ENCODE results near the gene RINT1.
"Not testable (repeated sequence)": the region's sequence is repeated elsewhere in the genome, so short reads cannot be mapped to it uniquely, and the experiment has no call there.

RINT1 gene

DNA sequence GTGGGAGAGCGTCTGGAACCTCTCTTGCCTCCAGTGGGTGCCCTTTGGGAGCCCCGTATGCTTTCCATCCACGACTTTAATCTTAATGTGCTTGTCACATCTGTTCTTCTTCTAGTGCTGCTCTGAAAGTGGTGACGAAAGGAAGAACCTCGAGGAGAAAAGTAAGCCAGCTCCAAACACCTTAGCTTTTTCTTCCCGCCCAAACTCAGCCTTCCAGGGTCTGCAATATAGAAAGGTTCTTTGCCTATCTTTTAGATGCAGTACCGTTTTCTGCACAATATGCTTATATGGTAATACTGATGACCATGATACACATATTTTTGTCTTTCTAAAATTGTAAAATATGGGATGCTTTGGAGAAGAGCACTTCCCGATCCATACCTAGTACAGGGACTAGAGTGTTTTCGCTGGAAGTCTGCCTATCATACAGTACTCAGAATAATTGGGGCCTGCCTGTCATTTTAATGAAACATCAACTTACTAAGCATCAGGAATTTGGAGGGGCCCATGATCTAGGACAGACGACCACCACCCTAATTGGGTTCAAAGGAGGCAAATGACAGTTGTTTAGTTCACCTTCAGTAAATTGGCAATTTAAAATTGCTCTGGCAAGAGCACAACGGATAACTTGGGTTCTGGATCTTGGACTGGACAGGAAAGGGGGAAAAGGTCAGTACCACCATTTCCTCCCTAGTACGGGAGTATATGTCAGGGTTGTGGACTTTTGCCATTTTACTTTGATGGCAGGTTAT lies 884 bp downstream of the RINT1 start:
- DNase-seq = peak; percentile 4

DNA sequence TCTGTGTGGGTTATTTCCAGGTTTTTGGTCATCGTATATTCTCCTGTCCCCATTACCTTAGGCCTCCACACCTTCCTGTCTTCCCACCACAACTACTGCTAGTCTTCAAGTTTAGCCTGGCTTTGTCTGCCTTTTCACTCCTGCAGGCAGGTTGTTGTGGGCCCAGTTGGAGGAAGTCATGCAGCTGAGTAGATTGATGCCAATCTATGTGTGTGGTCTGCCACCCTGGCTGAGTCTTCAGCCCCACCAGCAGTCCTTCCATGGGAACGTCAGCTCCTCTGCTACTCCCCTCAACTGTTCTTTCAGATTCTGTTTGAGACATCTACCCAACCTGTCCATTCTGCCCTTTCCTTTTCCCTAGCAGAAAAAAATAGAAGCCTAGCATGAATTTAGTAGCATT lies 6.3 kb downstream of the RINT1 start:
- no peak for DNase-seq

DNA sequence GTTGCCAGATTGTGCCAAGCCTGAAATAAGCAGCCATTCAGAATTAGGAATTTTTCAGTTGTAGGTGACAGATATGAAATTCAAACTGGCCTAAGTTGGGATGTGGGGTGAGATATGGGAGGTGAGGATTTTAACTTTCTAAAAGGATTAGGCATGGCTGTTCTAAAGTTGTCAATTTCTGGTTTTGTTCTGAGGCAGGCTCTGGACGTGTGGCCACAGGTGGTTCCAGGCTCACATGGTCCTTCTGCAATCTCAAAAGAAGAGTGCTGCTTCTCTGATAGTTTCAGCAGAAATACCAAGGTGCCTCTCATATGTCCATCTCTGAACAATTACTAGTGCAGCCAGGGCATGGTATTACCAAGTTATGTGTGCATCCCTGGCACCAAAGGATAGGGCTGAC lies 27.9 kb downstream of the RINT1 start:
- no peak for DNase-seq

DNA sequence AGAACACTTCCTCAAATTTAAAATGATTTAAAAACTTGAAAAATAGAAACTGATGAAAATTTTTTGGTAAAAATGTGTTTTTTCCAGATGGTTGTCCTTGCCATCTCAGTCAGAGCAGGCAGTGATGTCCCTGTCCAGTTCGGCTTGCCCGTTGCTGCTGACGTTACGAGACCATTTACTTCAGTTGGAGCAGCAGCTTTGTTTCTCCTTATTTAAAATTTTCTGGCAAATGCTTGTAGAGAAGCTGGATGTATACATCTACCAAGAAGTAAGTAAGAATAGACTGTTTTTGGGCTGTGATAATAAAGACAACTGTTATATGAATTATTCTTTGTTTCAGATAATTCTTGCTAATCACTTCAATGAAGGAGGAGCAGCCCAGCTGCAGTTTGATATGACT lies 33.2 kb downstream of the RINT1 start:
- DNase-seq = no peak

DNA sequence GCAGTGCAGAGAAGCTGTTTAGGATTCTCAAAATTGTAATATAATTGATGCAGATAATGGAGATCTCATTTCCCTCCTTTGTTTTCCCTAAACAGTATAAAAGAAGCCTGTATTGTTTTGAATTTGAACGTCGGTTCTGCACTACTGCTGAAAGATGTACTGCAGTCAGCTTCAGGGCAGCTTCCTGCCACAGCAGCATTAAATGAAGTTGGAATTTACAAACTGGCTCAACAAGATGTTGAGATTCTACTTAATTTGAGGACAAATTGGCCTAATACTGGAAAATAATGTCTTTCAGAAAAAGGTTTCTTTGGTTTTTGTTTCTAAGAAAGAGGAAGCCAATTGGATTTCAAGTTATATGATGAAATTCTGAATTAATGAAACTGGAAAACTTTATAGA lies 35.0 kb downstream of the RINT1 start:
- no peak for DNase-seq

DNA sequence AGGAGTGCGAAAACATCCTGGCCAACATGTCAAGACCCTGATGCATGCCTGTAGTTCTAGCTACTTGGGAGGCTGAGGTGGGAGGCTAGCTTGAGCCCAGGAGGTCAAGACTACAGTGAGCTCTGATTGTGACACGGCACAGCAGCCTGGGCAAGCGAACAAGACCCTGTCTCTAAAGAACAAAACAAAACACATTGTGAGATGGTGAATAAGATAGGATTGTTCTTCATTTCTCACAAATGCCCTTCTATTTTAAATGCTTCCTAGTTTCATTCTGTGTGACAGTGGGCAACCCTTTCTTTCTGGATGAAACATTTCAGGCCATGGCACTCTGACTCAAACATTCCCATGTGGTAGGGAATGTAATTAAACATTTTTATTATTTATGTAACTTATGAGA lies 35.8 kb downstream of the RINT1 start:
- no peak for DNase-seq

DNA sequence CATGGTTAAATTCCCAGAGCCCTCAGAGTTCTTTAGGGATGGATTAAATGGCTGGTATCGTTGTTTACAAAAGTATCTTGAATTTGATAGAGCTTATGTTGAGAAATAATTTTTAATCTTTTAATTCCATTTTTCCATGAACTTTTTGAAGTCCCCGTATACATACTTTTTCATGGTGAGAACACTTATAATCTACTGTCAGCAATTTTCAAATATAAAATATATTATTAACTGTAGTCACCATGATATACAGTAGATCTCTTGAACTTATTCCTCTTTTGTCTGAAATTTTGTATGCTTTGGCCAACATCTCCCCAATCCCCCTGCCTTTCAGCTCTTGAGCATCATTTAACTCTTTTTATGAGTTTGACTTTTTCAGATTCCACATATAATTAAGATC lies 39.9 kb downstream of the RINT1 start:
- DNase-seq = no peak

DNA sequence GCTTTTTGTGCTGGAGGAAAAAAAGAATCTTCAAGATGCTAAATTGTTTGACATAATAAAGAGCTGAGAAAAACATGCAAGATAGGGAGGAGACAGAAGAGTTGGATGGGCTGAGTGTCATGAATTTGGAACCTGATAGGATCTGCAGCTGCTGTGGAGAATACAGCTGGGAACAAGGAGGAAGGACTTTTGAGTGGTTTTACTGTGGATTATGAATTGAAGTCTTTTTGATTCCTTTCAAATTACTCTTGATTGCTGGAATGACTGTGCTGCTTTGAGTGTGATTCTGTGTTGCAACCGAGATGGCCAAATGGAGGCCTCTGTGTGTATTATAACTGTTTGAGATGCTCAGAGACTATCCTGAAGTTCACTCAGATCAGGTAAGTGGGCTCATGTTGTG lies 45.2 kb downstream of the RINT1 start:
- DNase-seq = no peak

DNA sequence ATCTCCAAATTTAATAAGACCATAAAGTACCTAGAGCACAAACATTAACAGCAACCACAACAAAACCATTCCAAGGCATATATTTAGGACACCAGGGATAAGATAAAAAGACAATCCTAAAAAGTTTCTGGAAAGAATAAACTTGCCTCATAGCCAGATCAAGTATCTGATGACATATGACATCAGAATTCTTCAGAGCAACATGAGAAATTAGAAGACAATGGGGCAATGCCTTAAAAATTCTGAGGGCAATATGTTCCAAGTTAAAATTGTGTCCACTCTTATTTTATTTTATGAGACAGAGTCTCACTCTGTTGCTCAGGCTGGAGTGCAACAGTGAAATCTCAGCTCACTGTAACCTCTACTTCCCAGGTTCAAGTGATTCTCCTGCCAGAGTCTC lies 46.5 kb downstream of the RINT1 start:
- DNase-seq = no peak

DNA sequence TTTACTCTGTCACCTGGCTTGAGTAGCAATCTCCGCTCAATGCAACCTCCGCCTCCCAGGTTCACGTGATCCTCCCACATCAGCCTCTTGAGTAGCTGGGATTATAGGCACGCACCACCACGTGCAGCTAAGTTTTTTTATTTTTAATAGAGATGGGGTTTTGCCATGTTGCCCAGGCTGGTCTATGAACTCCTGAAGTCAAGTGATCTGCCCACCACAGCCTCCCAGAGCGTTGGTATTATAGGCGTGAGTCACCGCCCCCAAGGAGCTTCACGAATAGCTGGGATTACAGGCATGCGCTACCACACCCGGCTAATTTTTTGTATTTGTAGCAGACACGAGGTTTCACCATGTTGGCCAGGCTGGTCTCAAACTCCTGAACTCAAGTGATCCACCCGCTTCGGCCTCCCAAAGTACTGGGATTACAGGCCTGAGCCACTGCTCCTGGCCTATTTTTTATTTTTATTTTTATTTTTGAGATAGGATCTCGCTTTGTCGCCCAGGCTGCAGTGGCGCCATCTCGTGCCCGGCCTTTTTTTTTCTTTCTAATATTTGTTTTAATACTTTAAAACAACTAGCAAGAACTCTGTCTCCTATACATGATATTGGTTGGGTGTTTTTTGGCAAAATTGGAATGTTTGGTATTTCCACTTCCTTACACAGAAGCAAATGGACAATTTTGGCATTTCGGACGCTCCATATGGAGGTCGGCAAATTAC lies 48.2 kb downstream of the RINT1 start:
- DNase-seq = no peak

DNA sequence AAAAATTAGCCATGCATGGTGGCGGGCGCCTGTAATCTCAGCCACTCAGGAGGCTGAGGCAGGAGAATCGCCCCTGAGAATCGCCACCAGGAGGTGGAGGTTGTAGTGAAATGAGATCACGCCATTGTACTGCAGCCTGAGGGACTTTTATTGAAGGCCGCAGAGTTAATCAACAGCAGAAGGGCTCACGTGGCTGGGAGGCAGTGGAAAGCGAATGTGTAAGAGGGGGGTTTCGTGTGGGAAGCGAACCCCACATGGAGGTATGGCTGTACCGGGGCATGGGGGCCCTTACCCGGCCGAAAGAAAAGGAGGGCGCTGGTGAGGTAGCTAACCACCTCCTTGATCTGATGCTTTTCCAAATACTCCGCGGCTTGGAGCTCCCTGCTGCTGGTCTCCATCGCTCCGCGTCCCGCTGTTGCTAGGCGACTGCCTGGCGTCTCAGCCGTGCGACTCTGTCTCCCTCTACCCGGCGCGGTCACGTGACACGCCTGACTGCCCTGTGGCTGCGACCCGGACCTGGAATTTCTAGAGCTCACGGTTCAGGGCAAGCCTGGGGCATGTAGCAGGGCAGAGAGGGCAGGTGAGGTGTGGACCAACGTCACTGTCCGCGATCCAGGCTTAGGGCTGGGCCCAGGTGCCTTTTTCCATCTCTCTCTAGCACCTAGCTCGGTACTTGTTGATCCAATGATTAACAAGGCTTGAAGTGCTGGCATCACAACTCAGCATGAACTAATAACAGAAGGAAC lies 49.2 kb downstream of the RINT1 start, which contains the start of gene EFCAB10:
EFCAB10 (minus strand) TSS at position 428 of the 746 bp plus-strand sequence; CDS start at position 398, 30 bp downstream.
- peak; percentile 95 for DNase-seq

DNA sequence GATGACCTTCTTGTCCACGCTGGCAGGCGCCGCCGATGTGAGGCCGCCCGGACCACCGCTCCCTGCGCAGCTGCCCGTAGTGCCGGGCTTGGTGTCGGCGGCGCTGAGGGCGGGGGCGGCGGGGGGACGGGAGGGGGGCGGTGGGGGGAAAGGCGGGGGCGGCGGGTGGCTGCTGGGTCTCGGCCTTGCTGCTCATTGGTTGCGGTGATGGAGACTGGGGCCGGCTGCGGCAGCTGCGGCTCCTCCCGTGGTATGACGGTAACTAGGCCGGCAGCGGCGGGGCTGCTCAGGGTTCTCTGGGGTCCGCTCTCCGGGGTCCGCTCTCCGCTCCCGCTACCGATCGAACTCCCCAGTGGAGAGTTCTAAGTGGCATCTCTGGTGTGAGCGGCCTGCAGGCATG lies 51.1 kb downstream of the RINT1 start:
- peak; percentile 22 for DNase-seq

DNA sequence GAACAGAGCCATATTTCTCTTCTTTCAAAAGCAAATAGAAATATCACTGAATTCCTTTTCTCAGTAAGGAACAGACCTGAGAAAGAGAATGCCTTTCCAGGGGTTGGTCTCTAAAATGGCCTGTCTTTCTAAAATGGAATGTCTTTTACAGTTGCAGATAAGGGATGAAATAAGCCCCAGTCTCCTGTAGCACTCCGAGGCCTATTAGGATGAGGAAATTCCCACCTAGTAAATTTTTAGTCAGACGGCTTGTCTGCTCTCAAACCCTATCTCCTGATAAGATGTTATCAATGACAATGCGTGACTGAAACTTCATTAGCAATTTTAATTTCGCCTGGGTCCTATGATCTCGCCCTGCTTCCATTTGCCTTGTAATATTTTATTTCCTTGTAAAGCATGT lies 52.2 kb downstream of the RINT1 start:
- no peak for DNase-seq

DNA sequence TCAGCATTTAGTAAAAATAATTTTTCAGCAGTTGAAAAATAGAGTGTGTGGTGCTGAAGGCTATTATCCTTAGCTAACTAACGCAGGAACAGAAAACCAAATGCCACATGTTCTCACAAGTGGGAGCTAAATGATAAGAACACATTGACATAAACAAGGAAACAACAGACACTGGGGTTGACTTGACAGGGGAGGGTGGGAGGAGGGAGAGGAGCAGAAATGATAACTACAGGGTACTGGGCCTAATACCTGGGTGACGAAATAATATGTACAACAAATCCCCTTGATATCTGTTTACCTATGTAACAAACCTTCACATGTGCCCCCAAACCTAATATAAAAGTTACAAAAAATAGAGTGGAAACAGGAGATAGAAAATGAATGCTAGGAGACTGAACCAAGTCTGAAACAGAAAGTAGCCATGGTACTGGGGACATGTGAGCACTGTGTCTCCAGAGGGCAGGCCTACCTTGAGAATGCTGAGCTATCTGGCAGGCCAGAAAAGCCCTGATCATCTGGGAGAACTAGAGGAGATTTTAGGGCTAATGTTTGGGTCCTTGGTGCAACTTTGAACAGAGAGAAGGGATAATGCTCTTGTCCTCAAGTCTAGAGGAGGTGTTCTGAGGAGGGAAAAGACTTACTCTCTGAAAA lies 54.0 kb downstream of the RINT1 start:
- DNase-seq = no peak

DNA sequence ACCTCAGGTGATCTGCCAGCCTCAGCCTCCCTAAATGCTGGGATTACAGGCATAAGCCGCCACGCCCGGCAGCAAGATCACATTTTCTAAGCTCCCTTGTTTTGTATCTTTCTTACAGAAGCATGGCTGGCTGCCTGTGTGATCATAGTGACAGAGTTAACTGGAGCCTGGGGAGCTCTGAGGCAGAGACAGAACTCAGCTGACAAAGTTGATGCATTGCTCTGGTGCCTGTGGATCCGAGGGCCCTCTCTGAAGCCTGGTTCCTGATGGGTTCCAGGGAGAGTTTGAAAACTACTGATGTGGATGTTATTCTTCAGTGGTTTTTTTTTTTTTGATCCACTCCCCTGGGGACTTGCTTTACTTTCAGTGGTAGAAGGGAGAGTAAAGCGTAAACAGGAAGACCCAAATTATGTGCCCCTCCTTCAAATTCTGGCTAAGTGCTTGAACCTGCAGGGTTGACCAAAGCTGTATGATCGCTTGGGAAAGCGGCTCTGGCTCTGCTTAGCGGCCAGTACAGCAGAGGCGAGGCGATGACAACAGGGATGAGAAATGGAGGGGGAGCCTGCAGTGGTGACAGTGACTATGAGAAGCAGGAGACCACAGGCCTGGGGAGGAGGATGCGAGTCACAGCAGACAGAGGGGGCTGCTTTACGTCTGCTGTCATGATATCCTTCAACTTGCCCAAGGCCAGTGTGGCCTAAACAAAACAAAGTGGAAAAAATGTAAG lies 56.1 kb downstream of the RINT1 start:
- no peak for DNase-seq

DNA sequence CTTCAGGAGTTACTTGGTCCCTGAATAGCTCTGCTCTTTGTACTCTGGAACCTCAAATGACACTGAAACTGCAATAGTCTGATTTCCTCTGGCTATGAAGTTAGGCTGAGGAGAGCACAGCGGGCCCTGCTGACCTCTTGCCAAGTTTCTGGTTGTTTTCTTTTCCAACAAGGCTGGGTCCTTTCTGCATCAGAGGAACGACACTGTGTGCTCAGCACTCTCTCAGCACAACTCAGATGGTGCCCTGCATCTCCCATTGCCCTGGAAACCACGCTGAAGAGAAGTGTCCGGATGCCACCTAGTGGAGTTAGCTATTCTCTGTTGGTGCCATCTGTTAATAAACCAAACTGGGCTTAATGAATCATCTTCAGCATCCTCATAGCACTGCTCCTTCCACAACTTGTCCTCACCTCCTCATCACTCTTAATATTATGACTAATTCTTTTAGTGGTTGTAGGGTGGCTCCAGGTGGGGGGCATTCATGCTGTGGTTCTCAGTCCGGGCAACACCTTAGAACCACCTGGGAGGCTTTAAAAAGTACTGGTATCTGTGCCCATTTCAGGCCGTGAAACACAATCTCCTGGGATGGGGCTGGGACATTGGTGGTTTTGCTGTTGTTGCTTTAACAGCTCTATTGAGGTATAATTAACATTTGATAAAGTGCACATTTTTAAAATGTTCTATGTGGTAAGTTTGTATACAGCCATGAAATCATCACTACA lies 57.5 kb downstream of the RINT1 start:
- peak; percentile 74 for DNase-seq

DNA sequence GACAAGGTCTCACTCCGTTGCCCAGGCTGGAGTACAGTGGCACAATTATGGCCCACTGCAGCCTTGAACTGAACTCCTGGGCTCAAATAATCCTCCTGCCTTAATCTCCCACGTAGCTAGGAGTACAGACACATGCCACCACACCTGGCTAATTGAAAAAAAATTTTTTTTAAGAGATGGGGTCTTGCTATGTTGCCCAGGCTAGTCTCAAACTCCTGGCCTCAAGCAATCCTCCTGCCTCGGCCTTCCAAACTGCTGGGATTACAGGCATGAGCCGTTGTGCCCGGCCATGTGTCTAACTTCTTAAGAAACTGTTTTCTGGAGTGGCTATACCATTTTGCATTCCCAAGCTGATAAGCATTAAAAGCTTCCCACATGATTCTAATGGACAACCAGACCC lies 58.8 kb downstream of the RINT1 start:
- no peak for DNase-seq

DNA sequence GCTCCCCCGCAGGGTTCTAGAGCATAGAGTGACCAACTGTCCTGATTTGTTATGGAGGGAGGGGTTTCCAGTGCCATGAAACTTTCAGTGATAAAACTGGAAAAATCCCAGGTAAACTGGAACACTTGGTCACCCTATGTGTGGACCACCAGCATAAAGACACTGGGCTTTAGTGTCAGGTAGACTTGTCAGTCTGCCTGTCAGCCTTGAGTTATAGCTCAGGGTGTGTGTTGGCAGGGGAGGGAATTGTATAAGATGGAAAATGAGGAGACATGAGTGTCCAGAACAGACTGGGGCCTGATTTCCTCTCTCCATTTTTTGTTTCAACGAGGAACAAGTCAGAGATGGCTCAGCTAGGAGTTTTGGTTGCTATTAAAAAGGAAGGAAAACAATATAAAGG lies 59.5 kb downstream of the RINT1 start:
- no peak for DNase-seq

DNA sequence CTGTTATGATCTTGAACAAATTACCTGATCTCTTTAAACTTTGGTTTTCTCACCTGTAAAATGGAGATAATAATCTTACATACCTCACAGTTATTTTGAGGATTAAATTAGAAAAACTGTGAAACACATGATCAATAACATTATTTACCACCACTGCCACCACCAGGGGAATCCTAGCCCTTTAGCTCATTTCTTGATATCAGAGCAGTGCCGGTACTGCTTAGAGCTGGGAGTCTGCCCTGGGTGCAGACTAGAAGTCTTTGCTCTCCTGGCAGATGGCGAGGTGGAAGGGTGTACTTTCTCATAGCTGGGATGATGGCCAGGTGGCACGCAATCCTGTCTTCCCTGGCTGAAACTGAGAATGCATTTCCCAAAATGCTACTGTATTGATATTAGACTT lies 62.0 kb downstream of the RINT1 start:
- no peak for DNase-seq

DNA sequence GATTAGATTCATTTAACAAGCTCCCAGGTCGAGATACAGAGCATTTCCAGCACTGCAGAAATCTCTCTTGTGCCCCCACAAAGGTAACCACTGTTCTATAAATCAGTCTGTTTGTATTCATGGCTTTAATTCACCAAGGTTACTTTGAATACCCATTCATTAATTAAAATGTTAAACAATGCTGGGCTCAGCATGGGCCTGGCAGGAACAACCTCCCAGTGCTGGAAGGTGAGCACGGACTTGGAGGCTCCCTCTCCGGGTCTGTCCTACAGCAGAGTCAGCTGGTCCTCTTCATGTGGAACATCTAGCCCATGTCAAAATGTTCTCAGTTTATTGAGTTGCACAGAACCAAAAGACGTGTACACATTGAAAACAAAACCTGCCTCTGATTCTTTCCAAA lies 64.9 kb downstream of the RINT1 start:
- no peak for DNase-seq

DNA sequence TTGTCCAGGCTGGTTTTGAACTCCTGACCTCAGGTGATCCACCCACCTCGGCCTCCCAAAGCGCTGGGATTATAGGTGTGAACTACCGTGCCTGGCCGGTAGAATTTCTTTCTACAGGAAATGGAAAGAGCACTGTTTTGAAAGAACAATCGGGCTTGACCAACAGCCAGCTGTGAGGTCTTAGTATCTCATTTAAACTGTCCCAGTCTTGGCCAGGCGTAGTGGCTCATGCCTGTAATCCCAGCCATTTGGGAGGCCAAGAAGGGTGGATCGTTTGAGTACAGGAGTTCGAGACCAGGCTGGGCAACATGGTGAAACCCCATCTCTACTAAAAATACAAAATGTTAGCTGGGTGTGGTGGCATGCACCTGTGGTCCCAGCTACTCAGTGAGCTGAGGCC lies 67.1 kb downstream of the RINT1 start:
- not testable (repeated sequence) for DNase-seq

DNA sequence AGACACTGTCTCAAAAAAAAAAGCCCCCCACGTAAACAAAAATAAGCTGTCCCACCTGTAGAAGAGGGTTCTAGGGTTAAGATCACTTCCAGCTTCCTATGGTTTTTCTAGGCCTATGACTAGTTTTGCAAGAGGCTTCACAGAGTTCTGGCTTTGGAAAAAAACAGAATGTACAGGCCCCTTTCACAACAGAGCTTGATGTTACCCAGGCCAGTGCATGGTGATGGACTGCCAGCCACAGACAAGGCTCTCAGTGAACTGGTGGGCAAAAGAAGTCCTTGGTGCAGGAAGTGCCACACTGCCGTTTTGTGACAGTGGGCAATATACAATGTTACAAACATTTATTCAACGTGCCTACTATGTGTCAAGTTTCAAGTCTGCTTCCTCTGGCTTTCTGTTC lies 67.5 kb downstream of the RINT1 start:
- no peak for DNase-seq

Measured in retina (tissue), 1 donor.